ENCODE data around the gene RALY. TPM values are rescaled to one million over a fixed set of nuclear protein-coding genes. Genes with fewer than 3 reads are reported as not detected.

Gene RALY
- polyA plus RNA-seq, 2 of the 4 experiments (the other 2 are of a cell fraction) = 63.4 to 102 TPM

DNA sequence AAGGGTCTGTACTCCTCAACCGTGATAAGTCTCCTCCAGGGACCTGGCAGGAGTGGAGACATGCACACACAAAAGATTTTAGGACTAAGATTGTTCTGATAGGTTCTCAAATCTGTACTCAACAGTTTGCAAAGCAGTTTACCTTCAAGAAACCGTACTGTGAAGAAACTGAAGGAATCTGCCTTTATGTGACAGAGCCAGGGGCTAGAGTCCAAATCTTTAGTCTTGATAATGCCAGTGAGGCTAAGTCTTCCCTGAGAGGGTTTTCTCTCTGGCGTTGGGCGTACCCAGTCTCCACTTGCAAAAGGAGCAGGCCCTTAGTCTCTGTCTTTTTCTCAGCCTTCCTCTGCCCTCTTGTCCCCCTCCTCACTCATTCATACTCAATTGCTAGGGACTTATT is 47.5 kb downstream of the RALY start:
- POLR2A ChIA-PET = no interaction called here
- no peak overlapping the region for H3K27ac ChIP-seq
- no peak overlapping the region for H3K4me2 ChIP-seq
- no peak for DNase-seq (ENCODE audit: low read depth in 1 of 2, low spot score in 1 of 2)
- no peak for ATAC-seq
- TF ChIP-seq, protein P1, sequence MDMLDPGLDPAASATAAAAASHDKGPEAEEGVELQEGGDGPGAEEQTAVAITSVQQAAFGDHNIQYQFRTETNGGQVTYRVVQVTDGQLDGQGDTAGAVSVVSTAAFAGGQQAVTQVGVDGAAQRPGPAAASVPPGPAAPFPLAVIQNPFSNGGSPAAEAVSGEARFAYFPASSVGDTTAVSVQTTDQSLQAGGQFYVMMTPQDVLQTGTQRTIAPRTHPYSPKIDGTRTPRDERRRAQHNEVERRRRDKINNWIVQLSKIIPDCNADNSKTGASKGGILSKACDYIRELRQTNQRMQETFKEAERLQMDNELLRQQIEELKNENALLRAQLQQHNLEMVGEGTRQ (IDR thresholded peaks at IDR 0.05) = no peak
- TF ChIP-seq, protein P2, sequence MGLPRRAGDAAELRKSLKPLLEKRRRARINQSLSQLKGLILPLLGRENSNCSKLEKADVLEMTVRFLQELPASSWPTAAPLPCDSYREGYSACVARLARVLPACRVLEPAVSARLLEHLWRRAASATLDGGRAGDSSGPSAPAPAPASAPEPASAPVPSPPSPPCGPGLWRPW (IDR thresholded peaks at IDR 0.05) = no peak
- TF ChIP-seq, protein P3, sequence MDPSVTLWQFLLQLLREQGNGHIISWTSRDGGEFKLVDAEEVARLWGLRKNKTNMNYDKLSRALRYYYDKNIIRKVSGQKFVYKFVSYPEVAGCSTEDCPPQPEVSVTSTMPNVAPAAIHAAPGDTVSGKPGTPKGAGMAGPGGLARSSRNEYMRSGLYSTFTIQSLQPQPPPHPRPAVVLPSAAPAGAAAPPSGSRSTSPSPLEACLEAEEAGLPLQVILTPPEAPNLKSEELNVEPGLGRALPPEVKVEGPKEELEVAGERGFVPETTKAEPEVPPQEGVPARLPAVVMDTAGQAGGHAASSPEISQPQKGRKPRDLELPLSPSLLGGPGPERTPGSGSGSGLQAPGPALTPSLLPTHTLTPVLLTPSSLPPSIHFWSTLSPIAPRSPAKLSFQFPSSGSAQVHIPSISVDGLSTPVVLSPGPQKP (IDR thresholded peaks at IDR 0.05; ENCODE audit: low read depth, low read length) = no peak
- peaks cover 10% of the 10 kb centered on the region; the same call in 2 of the 3 replicates for H3K4me1 ChIP-seq
- H3K9me3 ChIP-seq = no peaks in the 10 kb centered on the region
- WGBS (ENCODE audit: missing lambda C conversion rate) = 92% methylated on average over 4 of the region's 4 CpGs
- H3K4me3 ChIP-seq = no peak overlapping the region
- CTCF ChIA-PET = interaction anchor here (0.9 to 2.8 kb wide), 3 partner anchors 9 to 34 kb away, joined by 3 to 16 read pairs (median 6); no protein-coding TSS in a partner anchor
- no peak for FAIRE-seq

DNA sequence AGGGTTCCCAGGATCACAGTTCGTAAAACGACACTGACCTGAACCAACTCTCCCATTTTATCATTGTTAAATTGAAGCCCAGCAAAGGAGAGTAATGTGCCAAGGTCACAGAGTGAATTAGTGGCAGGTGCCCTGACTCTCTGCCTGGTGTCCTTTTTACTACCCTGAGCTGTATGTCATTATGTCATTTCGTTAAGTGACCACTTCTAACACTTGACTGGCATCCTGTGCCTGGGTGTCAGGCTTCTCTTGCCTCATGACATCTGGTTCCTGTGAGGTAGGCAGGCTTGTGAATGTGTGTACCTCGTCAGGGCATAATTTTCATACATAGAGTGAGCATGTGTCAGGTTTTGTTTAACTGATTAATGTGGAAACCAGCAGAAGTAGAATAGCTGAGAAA is 48.6 kb downstream of the RALY start:
- Histone ChIP-seq H3K4me3 (no peak overlapping the region), H3K4me1 (peaks cover 12% of the 10 kb centered on the region; the same call in 2 of the 3 replicates), H3K27ac (no peak overlapping the region), H3K4me2 (no peak overlapping the region), H3K9me3 (no peaks in the 10 kb centered on the region)
- 86% methylated on average over 4 of the region's 4 CpGs for WGBS (ENCODE audit: missing lambda C conversion rate)
- no peak for ATAC-seq
- DNase-seq (ENCODE audit: low read depth in 1 of 2, low spot score in 1 of 2) = no peak
- TF ChIP-seq SREBF2 (IDR thresholded peaks at IDR 0.05) = no peak
- no peak for TF ChIP-seq TP53 (CRISPR knock-in tag; IDR thresholded peaks at IDR 0.05)
- TF ChIP-seq, protein P4, sequence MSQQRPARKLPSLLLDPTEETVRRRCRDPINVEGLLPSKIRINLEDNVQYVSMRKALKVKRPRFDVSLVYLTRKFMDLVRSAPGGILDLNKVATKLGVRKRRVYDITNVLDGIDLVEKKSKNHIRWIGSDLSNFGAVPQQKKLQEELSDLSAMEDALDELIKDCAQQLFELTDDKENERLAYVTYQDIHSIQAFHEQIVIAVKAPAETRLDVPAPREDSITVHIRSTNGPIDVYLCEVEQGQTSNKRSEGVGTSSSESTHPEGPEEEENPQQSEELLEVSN (IDR thresholded peaks at IDR 0.05; ENCODE audit: borderline replicate concordance, low read depth) = no peak
- CTCF ChIA-PET = interaction anchor here (0.7 to 2.8 kb wide), 3 partner anchors 8 to 127 kb away, joined by 3 to 16 read pairs (median 4); no protein-coding TSS in a partner anchor
- FAIRE-seq = no peak
- POLR2A ChIA-PET = no interaction called here

DNA sequence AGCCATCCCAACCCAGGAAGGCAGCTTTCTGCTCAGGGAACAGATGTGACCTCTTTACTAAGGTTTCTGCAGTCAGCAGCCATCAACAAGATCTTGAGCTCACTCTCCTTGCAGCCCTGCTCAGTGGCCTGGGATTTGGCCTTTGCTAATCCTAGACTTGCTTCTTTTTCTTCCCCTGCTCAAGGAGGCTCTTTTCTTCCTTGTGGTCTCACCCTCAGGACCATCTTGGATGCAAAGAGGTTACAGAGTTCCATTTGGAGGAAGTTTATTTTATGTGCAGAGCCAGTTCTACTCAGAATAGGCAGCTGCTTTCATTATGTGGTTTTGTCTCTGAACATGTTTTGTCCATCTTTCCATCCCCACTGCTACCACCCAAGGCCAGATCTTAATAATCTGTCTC is 49.3 kb downstream of the RALY start:
- CTCF ChIA-PET = interaction anchor here (2.8 to 4.1 kb wide), 2 partner anchors 26 kb away, joined by 16 read pairs; no protein-coding TSS in a partner anchor
- ATAC-seq (no peak), DNase-seq (ENCODE audit: low read depth in 1 of 2, low spot score in 1 of 2) (no peak), FAIRE-seq (no peak)
- H3K4me3 ChIP-seq = no peak overlapping the region
- H3K4me2 ChIP-seq = no peak overlapping the region
- H3K4me1 ChIP-seq = peaks cover 12% of the 10 kb centered on the region; the same call in 2 of the 3 replicates
- TF ChIP-seq ZNF302 (CRISPR knock-in tag; IDR thresholded peaks at IDR 0.05) (no peak), JUN (IDR thresholded peaks at IDR 0.05) (no peak), ESRRA (IDR thresholded peaks at IDR 0.05; ENCODE audit: borderline replicate concordance, low read length) (no peak), CHD2 (IDR thresholded peaks at IDR 0.05; ENCODE audit: low read length, partially characterized antibody) (no peak), RAD21 (conservative IDR thresholded peaks at IDR 0.05 in 1 of 2, IDR thresholded peaks at IDR 0.05 in 1 of 2) (no peak), SMC3 (IDR thresholded peaks at IDR 0.05) (no peak), JUNB (IDR thresholded peaks at IDR 0.05) (no peak), HOXB5 (CRISPR knock-in tag; IDR thresholded peaks at IDR 0.05) (no peak), RFX5 (IDR thresholded peaks at IDR 0.05) (no peak), NFE2L2 (conservative IDR thresholded peaks at IDR 0.05; ENCODE audit: low read length) (no peak), RARB (CRISPR knock-in tag; IDR thresholded peaks at IDR 0.05) (no peak), HDAC2 (IDR thresholded peaks at IDR 0.05) (no peak), MAFK (IDR thresholded peaks at IDR 0.05; ENCODE audit: partially characterized antibody) (no peak), CBX8 (IDR thresholded peaks at IDR 0.05) (no peak), HEYL (CRISPR knock-in tag; IDR thresholded peaks at IDR 0.05) (no peak), FOSB (CRISPR knock-in tag; IDR thresholded peaks at IDR 0.05) (no peak), ZC3H11A (IDR thresholded peaks at IDR 0.05) (no peak)
- TF ChIP-seq, protein P5, sequence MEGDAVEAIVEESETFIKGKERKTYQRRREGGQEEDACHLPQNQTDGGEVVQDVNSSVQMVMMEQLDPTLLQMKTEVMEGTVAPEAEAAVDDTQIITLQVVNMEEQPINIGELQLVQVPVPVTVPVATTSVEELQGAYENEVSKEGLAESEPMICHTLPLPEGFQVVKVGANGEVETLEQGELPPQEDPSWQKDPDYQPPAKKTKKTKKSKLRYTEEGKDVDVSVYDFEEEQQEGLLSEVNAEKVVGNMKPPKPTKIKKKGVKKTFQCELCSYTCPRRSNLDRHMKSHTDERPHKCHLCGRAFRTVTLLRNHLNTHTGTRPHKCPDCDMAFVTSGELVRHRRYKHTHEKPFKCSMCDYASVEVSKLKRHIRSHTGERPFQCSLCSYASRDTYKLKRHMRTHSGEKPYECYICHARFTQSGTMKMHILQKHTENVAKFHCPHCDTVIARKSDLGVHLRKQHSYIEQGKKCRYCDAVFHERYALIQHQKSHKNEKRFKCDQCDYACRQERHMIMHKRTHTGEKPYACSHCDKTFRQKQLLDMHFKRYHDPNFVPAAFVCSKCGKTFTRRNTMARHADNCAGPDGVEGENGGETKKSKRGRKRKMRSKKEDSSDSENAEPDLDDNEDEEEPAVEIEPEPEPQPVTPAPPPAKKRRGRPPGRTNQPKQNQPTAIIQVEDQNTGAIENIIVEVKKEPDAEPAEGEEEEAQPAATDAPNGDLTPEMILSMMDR (IDR thresholded peaks at IDR 0.05) = no peak
- TF ChIP-seq, protein P3 (IDR thresholded peaks at IDR 0.05; ENCODE audit: low read depth, low read length) = no peak
- TF ChIP-seq, protein P2 (IDR thresholded peaks at IDR 0.05) = no peak
- no peaks in the 10 kb centered on the region for H3K9me3 ChIP-seq
- H3K27ac ChIP-seq = no peak overlapping the region
- POLR2A ChIA-PET = no interaction called here
